CD4-positive, alpha-beta T cell treated with Interleukin-4 for 4 hours (primary cell): ENCODE results near the gene NARF.
"Not testable (repeated sequence)": the region's sequence is repeated elsewhere in the genome, so short reads cannot be mapped to it uniquely, and the experiment has no call there.

Experiments used
- DNase-seq: peaks from one replicate; pipeline ENCODE4 v3.0.0-alpha.2; 2020

The NARF gene

GRCh38 chr17:82458179-82458884 is at the start of gene NARF:
NARF (plus strand) TSS chr17:82458741; CDS start chr17:82458804, 63 bp downstream.
- DNase-seq, result peak; percentile 96

- no peak for DNase-seq
Observed at GRCh38 chr17:82408938-82409318, 49.6 kb upstream of the NARF start.

- no peak for DNase-seq
Observed at GRCh38 chr17:82410014-82410716, 48.4 kb upstream of the NARF start.

- DNase-seq, result no peak
Observed at GRCh38 chr17:82411396-82412053, 47.0 kb upstream of the NARF start.

- DNase-seq, result not testable (repeated sequence)
Observed at GRCh38 chr17:82412081-82412480, 46.5 kb upstream of the NARF start.

GRCh38 chr17:82412535-82413520 is 45.7 kb upstream of the NARF start:
- no peak for DNase-seq

GRCh38 chr17:82414548-82415281 is 43.8 kb upstream of the NARF start:
- peak; percentile 62 for DNase-seq

GRCh38 chr17:82415336-82415735 is 43.2 kb upstream of the NARF start:
- no peak for DNase-seq

- no peak for DNase-seq
Observed at GRCh38 chr17:82415786-82416185, 42.8 kb upstream of the NARF start.

- DNase-seq, result no peak
Observed at GRCh38 chr17:82416264-82416663, 42.3 kb upstream of the NARF start.

GRCh38 chr17:82416771-82417170 is 41.8 kb upstream of the NARF start:
- DNase-seq, result no peak

GRCh38 chr17:82418001-82418986 is 40.2 kb upstream of the NARF start, which contains the start of the genes HEXD and OGFOD3:
HEXD (plus strand) TSS chr17:82418347; CDS start chr17:82419800, 1,453 bp downstream.
OGFOD3 (minus strand) TSS chr17:82418586; CDS start chr17:82418485, 101 bp downstream.
- peak; percentile 78 for DNase-seq

GRCh38 chr17:82419540-82419939 is 39.0 kb upstream of the NARF start:
- DNase-seq, result peak; percentile 31

GRCh38 chr17:82424001-82424862 is 34.3 kb upstream of the NARF start:
- DNase-seq, result peak; percentile 49

GRCh38 chr17:82424863-82425159 is 33.7 kb upstream of the NARF start:
- DNase-seq, result no peak

- DNase-seq, result no peak
Observed at GRCh38 chr17:82428546-82428945, 30.0 kb upstream of the NARF start.

GRCh38 chr17:82429824-82430223 is 28.7 kb upstream of the NARF start:
- no peak for DNase-seq

- DNase-seq, result no peak
Observed at GRCh38 chr17:82432017-82432416, 26.5 kb upstream of the NARF start.

GRCh38 chr17:82433560-82434215 is 24.9 kb upstream of the NARF start:
- DNase-seq, result no peak
